B cell (primary cell): ENCODE data around the gene SLC2A2.

Experiments used
- CTCF ChIP-seq: fragments of 200-600 bp; IDR thresholded peaks from one replicate; pipeline ENCODE4 v1.8.0; 2022; ENCODE audit warnings: antibody characterized with exemption, mild to moderate bottlenecking
- EZH2 ChIP-seq: IDR thresholded peaks from 2 replicates; pipeline ENCODE4 v1.6.1; 2012; ENCODE audit warnings: borderline replicate concordance, low read depth, mild to moderate bottlenecking, moderate library complexity, low read length; ENCODE audit not compliant: insufficient read depth, poor library complexity, severe bottlenecking

- TF ChIP-seq CTCF: no peak
- no peak for TF ChIP-seq EZH2
Measured at GRCh38 chr3:170991664-170992063, 34.9 kb downstream of the SLC2A2 start.
